Panc1 (cell line): Measurements from ENCODE around the gene PRR19. TPM values are rescaled to one million over a fixed set of nuclear protein-coding genes. Genes with fewer than 3 reads are reported as not detected.

Experiments used
- ATAC-seq: fragments of 200-7000 bp; cut with Tn5 transposase; 2 replicates; pipeline ENCODE4 v1.9.1; 2020; ENCODE audit warnings: mild to moderate bottlenecking, moderate library complexity
- BruUV-seq: library from RNA; stranded (reverse); fragments of 400-500 nt; replicated peaks from 2 replicates; lab custom pipeline; 2021; lab: Mats Ljungman, UMichigan
- CTCF ChIA-PET: fragments of 300-600 bp; sonication (Branson Sonifier 250); formaldehyde crosslinking; loops from one replicate; lab custom pipeline; 2022; ENCODE audit warnings: antibody characterized with exemption; lab: Charles Lee
- POLR2A ChIA-PET: fragments of 300-600 bp; sonication (Branson Sonifier 250); formaldehyde crosslinking; loops from one replicate; lab custom pipeline; 2022; ENCODE audit warnings: antibody characterized with exemption; lab: Charles Lee
- DNase-seq: peaks from one replicate; pipeline ENCODE4 v3.0.0-alpha.2; 2010; ENCODE audit warnings: low read depth, low spot score
- H3K27ac ChIP-seq: 2 replicates; pipeline ENCODE4 v1.5.1; 2011; ENCODE audit warnings: mild to moderate bottlenecking, low read length, inconsistent platforms
- H3K27me3 ChIP-seq: fragments of 200-500 bp; sonication (Bioruptor generic); 2 replicates; pipeline ENCODE4 v1.6.0; 2014; ENCODE audit warnings: low read length, inconsistent platforms; ENCODE audit not compliant: control insufficient read depth, insufficient read depth
- H3K36me3 ChIP-seq: fragments of 200-500 bp; sonication (Bioruptor generic); 2 replicates; pipeline ENCODE4 v1.5.1; 2014; ENCODE audit warnings: inconsistent platforms, mild to moderate bottlenecking, low read length, moderate library complexity; ENCODE audit not compliant: control insufficient read depth, insufficient read depth
- H3K4me1 ChIP-seq: 2 replicates; pipeline ENCODE4 v1.5.1; 2011; ENCODE audit warnings: inconsistent platforms, mild to moderate bottlenecking, low read length, moderate library complexity; ENCODE audit not compliant: control insufficient read depth, insufficient read depth
- H3K4me3 ChIP-seq, 2 experiments: 2 replicates each; pipeline ENCODE4 v1.5.1; 2011 to 2012; ENCODE audit warnings: low read depth in 2 of 2, low read length in 2 of 2, mild to moderate bottlenecking in 2 of 2, inconsistent platforms in 1 of 2, moderate library complexity in 1 of 2
- H3K9me3 ChIP-seq: fragments of 200-500 bp; sonication (Bioruptor generic); 2 replicates; pipeline ENCODE4 v1.5.1; 2014; ENCODE audit warnings: low read depth, mild to moderate bottlenecking, inconsistent platforms, low read length, moderate library complexity; ENCODE audit not compliant: control insufficient read depth, insufficient read depth
- POLR2AphosphoS5 ChIP-seq: IDR thresholded peaks from 2 replicates; pipeline ENCODE4 v1.6.1; 2012; ENCODE audit warnings: mild to moderate bottlenecking, low read depth, low read length, moderate library complexity
- SIN3A ChIP-seq: IDR thresholded peaks from 2 replicates; pipeline ENCODE4 v1.6.1; 2012; ENCODE audit warnings: low read depth, mild to moderate bottlenecking, low read length, moderate library complexity, borderline replicate concordance; ENCODE audit not compliant: insufficient read depth
- TCF7L2 ChIP-seq: IDR thresholded peaks from 2 replicates; pipeline ENCODE4 v1.6.1; 2011; ENCODE audit warnings: mild to moderate bottlenecking, low read depth, low read length, inconsistent platforms
- in situ Hi-C: cut with HindIII; loops from 2 replicates; pipeline ENCODE4 v1.10.0; 2016; ENCODE audit warnings: low sequenced_read_pairs, low pct_unique_long_range_greater_than_20kb
- intact Hi-C: fragments of 100-400 bp; cut with micrococcal nuclease; formaldehyde crosslinking; loops from one replicate; pipeline ENCODE4 v1.10.0; 2022; ENCODE audit not compliant: unreplicated experiment
- total RNA-seq: library from RNA; stranded (reverse); gene quantifications from one replicate; pipeline ENCODE4 v1.2.1, GENCODE V29; 2021; ENCODE audit not compliant: unreplicated experiment
- TF ChIP-seq, protein P1 (sequence below): fragments of 450-650 bp; IDR thresholded peaks from 2 replicates; pipeline ENCODE4 v1.5.1; 2017; ENCODE audit warnings: mild to moderate bottlenecking
- TF ChIP-seq, protein P2 (sequence below), 2 experiments: IDR thresholded peaks; 2 replicates each; pipeline ENCODE4 v1.6.1; 2011 to 2012; ENCODE audit warnings: low read depth in 2 of 2, control low read depth in 1 of 2, low read length in 1 of 2, mild to moderate bottlenecking in 1 of 2, moderate library complexity in 1 of 2; ENCODE audit not compliant: insufficient read depth in 1 of 2

PRR19 gene
- total RNA-seq, 1 experiment from 2014 or later = 2.1 TPM

DNA sequence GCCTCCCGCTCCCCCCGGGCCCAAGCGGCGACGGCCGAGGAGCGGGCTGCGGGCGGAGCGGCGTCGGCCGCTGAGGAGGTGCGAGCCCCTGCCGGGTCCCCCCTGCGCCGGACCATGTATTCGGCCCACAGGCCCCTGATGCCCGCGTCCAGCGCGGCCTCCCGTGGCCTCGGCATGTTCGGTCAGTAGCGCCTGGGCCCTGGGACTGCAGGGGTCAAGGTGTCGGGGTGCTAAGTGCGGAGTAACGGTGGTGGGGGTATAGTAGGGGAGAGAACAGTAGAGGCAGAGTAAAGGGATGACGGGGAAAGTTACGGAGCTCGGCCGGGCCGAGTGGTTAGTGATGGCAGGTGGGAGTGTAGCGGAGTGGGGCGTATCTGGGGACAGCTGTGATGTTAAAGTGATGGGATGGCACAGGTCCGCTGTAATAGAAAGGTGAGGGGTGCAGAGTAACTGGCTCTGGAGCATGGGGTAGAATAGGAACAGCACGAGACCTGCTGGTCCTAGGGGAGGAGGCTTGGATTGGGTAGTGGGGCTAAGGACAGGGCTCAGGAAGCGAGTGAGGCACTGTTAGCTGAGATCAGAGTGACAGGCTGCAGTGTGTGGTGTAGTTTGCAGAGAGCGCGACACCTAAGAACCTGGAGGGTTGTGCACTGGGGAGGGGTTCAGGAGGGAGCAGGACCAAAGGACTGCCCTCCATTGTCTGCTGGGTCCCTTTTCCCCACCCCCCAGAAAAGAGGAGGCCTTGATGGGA, 17.2 kb upstream of the PRR19 start:
- POLR2A ChIA-PET = no interaction called here
- H3K27ac ChIP-seq = peak overlapping the region; percentile 82
- ATAC-seq = no peak

DNA sequence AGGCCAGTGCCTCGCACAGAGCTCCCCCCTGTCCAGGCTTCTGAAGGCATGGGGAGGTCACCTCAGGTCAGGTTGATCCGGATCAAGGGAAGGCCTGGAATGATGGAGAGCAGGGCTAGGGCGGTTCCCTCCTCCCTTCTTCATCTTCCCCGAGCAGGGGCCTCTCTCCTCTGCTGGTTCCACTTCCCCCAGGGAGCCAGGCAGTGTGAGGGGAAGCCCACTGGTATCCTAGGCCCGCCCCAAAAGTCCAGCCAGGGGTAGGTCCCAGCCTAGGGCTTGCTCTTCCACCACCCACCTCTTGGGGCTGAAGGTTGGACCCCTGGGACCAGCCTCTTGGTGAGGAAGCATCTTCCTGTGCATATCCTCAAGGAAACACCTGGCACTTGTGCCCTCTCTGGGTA, 16.4 kb upstream of the PRR19 start:
- Histone ChIP-seq H3K27me3 (no peaks in the 10 kb centered on the region), H3K27ac (peak overlapping the region; percentile 82), H3K9me3 (no peaks in the 10 kb centered on the region), H3K4me1 (peaks cover 34% of the 10 kb centered on the region), H3K36me3 (no peaks in the 10 kb centered on the region; the same call in 1 of the 2 replicates), H3K4me3 (peak overlapping the region; percentile 57 to 66)
- in situ Hi-C loops (no loop called here), intact Hi-C loops (no loop called here)
- ATAC-seq = no peak
- BruUV-seq = no TSS peak
- DNase-seq = no peak
- TF ChIP-seq, protein P1, sequence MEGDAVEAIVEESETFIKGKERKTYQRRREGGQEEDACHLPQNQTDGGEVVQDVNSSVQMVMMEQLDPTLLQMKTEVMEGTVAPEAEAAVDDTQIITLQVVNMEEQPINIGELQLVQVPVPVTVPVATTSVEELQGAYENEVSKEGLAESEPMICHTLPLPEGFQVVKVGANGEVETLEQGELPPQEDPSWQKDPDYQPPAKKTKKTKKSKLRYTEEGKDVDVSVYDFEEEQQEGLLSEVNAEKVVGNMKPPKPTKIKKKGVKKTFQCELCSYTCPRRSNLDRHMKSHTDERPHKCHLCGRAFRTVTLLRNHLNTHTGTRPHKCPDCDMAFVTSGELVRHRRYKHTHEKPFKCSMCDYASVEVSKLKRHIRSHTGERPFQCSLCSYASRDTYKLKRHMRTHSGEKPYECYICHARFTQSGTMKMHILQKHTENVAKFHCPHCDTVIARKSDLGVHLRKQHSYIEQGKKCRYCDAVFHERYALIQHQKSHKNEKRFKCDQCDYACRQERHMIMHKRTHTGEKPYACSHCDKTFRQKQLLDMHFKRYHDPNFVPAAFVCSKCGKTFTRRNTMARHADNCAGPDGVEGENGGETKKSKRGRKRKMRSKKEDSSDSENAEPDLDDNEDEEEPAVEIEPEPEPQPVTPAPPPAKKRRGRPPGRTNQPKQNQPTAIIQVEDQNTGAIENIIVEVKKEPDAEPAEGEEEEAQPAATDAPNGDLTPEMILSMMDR = no peak
- no peak for TF ChIP-seq TCF7L2
- no peak for TF ChIP-seq POLR2AphosphoS5
- no peak for TF ChIP-seq SIN3A
- TF ChIP-seq, protein P2, sequence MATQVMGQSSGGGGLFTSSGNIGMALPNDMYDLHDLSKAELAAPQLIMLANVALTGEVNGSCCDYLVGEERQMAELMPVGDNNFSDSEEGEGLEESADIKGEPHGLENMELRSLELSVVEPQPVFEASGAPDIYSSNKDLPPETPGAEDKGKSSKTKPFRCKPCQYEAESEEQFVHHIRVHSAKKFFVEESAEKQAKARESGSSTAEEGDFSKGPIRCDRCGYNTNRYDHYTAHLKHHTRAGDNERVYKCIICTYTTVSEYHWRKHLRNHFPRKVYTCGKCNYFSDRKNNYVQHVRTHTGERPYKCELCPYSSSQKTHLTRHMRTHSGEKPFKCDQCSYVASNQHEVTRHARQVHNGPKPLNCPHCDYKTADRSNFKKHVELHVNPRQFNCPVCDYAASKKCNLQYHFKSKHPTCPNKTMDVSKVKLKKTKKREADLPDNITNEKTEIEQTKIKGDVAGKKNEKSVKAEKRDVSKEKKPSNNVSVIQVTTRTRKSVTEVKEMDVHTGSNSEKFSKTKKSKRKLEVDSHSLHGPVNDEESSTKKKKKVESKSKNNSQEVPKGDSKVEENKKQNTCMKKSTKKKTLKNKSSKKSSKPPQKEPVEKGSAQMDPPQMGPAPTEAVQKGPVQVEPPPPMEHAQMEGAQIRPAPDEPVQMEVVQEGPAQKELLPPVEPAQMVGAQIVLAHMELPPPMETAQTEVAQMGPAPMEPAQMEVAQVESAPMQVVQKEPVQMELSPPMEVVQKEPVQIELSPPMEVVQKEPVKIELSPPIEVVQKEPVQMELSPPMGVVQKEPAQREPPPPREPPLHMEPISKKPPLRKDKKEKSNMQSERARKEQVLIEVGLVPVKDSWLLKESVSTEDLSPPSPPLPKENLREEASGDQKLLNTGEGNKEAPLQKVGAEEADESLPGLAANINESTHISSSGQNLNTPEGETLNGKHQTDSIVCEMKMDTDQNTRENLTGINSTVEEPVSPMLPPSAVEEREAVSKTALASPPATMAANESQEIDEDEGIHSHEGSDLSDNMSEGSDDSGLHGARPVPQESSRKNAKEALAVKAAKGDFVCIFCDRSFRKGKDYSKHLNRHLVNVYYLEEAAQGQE (IDR thresholded peaks at IDR 0.05; ENCODE audit: insufficient read depth in 1 of 2, low read depth in 2 of 2, low read length in 1 of 2) = no peak
- POLR2A ChIA-PET = no interaction called here
- CTCF ChIA-PET = no interaction called here

More for the DNA sequence above, 17.2 kb upstream of the PRR19 start:
- DNase-seq = no peak
- Histone ChIP-seq H3K4me1 (peaks cover 34% of the 10 kb centered on the region), H3K36me3 (no peaks in the 10 kb centered on the region; the same call in 1 of the 2 replicates), H3K27me3 (no peaks in the 10 kb centered on the region), H3K9me3 (no peaks in the 10 kb centered on the region), H3K4me3 (peak overlapping the region; percentile 57 to 66)
- no peak for TF ChIP-seq TCF7L2
- CTCF ChIA-PET = no interaction called here
- in situ Hi-C loops (no loop called here), intact Hi-C loops (loop anchor here (5.0 kb wide), 1 partner anchor 37 kb away; no protein-coding TSS in a partner anchor)
- no TSS peak for BruUV-seq

DNA sequence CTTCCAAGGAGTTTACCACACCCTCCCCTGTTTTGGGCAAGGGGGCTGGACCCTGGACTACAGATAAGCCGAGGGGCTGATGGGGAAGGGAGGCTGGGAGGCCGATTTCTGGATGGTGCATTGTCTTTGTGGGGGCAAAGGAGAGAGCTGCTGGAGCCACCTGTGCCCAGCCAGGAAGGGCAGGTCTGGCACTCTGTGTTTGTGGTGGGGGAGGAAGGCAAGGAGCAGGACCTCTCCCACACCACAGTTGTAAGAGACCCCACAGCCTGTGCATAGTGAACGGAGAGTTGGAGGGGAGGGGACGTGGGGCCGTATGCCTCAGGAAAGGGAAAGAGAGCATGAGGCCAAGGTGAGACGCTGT, 16.0 kb upstream of the PRR19 start:
- in situ Hi-C loops = no loop called here
- POLR2A ChIA-PET = no interaction called here
- Histone ChIP-seq H3K4me3 (peak overlapping the region in 1 of 2 experiments; percentile 11; a peak in 2 of 4 replicates), H3K27ac (peak overlapping the region; percentile 82), H3K36me3 (no peaks in the 10 kb centered on the region; the same call in 1 of the 2 replicates), H3K27me3 (no peaks in the 10 kb centered on the region), H3K4me1 (peaks cover 34% of the 10 kb centered on the region), H3K9me3 (no peaks in the 10 kb centered on the region)
- no TSS peak for BruUV-seq
- DNase-seq (no peak), ATAC-seq (no peak)
- TF ChIP-seq, protein P2 (IDR thresholded peaks at IDR 0.05; ENCODE audit: insufficient read depth in 1 of 2, low read depth in 2 of 2, low read length in 1 of 2) = no peak
- no peak for TF ChIP-seq TCF7L2
- TF ChIP-seq, protein P1 = no peak
- TF ChIP-seq SIN3A = no peak
- no peak for TF ChIP-seq POLR2AphosphoS5
- intact Hi-C loops = no loop called here
- CTCF ChIA-PET = no interaction called here
